Neural progenitor cell (in vitro differentiated cells): ENCODE results near the gene ADTRP. TPM values are rescaled to one million over a fixed set of nuclear protein-coding genes. Genes with fewer than 3 reads are reported as not detected.

Experiments used
- DNase-seq: peaks from one replicate; pipeline ENCODE4 v3.0.0-alpha.2; 2016; ENCODE audit warnings: low spot score
- H2AFZ ChIP-seq: fragments of 200-600 bp; sonication (generic); replicated peaks from 2 replicates; pipeline ENCODE4 v1.6.1; 2016; ENCODE audit warnings: antibody characterized with exemption
- H3F3A ChIP-seq: fragments of 200-600 bp; sonication (generic); 2 replicates; pipeline ENCODE4 v1.6.1; 2016; ENCODE audit warnings: antibody characterized with exemption, low read depth
- H3K27ac ChIP-seq: fragments of 200-600 bp; sonication (generic); 2 replicates; pipeline ENCODE4 v1.5.1; 2016; ENCODE audit warnings: mild to moderate bottlenecking
- H3K27me3 ChIP-seq: fragments of 200-600 bp; sonication (generic); 2 replicates; pipeline ENCODE4 v1.6.1; 2016; ENCODE audit warnings: mild to moderate bottlenecking, moderate library complexity
- H3K36me3 ChIP-seq: fragments of 200-600 bp; sonication (generic); 2 replicates; pipeline ENCODE4 v1.5.1; 2016
- H3K4me1 ChIP-seq: fragments of 200-600 bp; sonication (generic); 2 replicates; pipeline ENCODE4 v1.6.1; 2016; ENCODE audit warnings: mixed run types
- H3K4me2 ChIP-seq: fragments of 200-600 bp; sonication (generic); 2 replicates; pipeline ENCODE4 v1.6.1; 2016
- H3K4me3 ChIP-seq: fragments of 200-600 bp; sonication (generic); 2 replicates; pipeline ENCODE4 v1.5.1; 2016
- H3K79me2 ChIP-seq: fragments of 200-600 bp; sonication (generic); 2 replicates; pipeline ENCODE4 v1.6.1; 2016; ENCODE audit warnings: low read depth
- H3K9ac ChIP-seq: fragments of 200-600 bp; sonication (generic); 2 replicates; pipeline ENCODE4 v1.6.1; 2016
- H3K9me3 ChIP-seq: fragments of 200-600 bp; sonication (generic); 2 replicates; pipeline ENCODE4 v1.5.1; 2016; ENCODE audit warnings: low read depth
- H4K20me1 ChIP-seq: fragments of 200-600 bp; sonication (generic); 2 replicates; pipeline ENCODE4 v1.6.1; 2016; ENCODE audit warnings: low read depth
- H3K27ac Mint-ChIP-seq: 3 replicates; pipeline ENCODE4 v1.8.0; 2021; ENCODE audit warnings: mixed read lengths
- H3K27me3 Mint-ChIP-seq: 2 replicates; pipeline ENCODE4 v1.8.0; 2022; ENCODE audit warnings: low read depth, mild to moderate bottlenecking, inconsistent platforms, moderate library complexity, mixed read lengths; ENCODE audit not compliant: insufficient read depth
- H3K36me3 Mint-ChIP-seq: 3 replicates; pipeline ENCODE4 v1.8.0; 2021; ENCODE audit warnings: mixed read lengths
- H3K4me1 Mint-ChIP-seq: 3 replicates; pipeline ENCODE4 v1.8.0; 2021; ENCODE audit warnings: mixed read lengths
- H3K4me3 Mint-ChIP-seq: 3 replicates; pipeline ENCODE4 v1.8.0; 2021; ENCODE audit warnings: mild to moderate bottlenecking, moderate library complexity, mixed read lengths
- H3K9me3 Mint-ChIP-seq: 3 replicates; pipeline ENCODE4 v1.8.0; 2020; ENCODE audit warnings: mixed read lengths
- EZH2 ChIP-seq: fragments of 200-600 bp; sonication (generic); IDR thresholded peaks from 2 replicates; pipeline ENCODE4 v1.6.1; 2017; ENCODE audit warnings: antibody characterized with exemption, mild to moderate bottlenecking, moderate library complexity
- EZH2phosphoT487 ChIP-seq: fragments of 200-600 bp; sonication (generic); IDR thresholded peaks from 2 replicates; pipeline ENCODE4 v1.6.1; 2017; ENCODE audit warnings: antibody characterized with exemption
- total RNA-seq: library from RNA; depleted of rRNA; stranded (reverse); fragments of >200 nt; gene quantifications from 2 replicates; pipeline ENCODE4 v1.2.3, GENCODE V29; 2015; ENCODE audit warnings: low replicate concordance
- TF ChIP-seq, protein P1 (sequence below): fragments of 200-600 bp; sonication (generic); IDR thresholded peaks from 2 replicates; pipeline ENCODE4 v1.5.1; 2017; ENCODE audit warnings: antibody characterized with exemption, mild to moderate bottlenecking

ADTRP gene
- total RNA-seq, 1 donor from 2014 or later: not detected

DNA sequence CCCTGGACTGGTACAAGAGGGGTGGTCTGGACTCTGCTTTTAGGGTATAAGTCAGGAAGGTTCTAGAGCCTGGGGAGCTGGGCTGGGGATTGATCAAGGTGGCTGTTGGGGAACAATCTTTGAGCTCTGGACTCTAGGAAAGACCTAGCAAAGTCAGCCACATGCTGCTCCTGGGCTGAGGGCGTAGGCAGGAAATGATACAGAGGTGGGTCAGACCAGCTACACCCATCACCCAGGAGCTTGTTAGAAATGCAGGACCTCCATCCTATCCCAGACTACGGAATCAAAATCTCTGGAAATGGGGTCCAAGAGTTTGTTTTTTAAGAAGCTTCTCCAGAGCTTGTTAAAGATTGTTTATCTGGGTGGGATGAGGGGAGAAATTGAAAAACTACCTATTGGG lies 9.4 kb downstream of the ADTRP start:
- H3K4me1 Mint-ChIP-seq: peaks cover 27% of the 10 kb centered on the region
- no peaks in the 10 kb centered on the region for H3F3A ChIP-seq
- H3K9ac ChIP-seq: no peak overlapping the region
- H3K27me3 ChIP-seq: no peaks in the 10 kb centered on the region
- H4K20me1 ChIP-seq: no peaks in the 10 kb centered on the region
- no peaks in the 10 kb centered on the region for H3K9me3 ChIP-seq
- no peaks in the 10 kb centered on the region for H3K79me2 ChIP-seq
- no peak overlapping the region for H3K27ac ChIP-seq
- peaks cover 3% of the 10 kb centered on the region for H3K9me3 Mint-ChIP-seq
- no peak overlapping the region for H3K27ac Mint-ChIP-seq
- H2AFZ ChIP-seq: no peak overlapping the region
- no peak overlapping the region for H3K4me3 ChIP-seq
- H3K4me1 ChIP-seq: peaks cover 18% of the 10 kb centered on the region
- peaks cover 2% of the 10 kb centered on the region for H3K36me3 Mint-ChIP-seq
- H3K36me3 ChIP-seq: no peaks in the 10 kb centered on the region
- H3K4me2 ChIP-seq: no peak overlapping the region
- H3K4me3 Mint-ChIP-seq: no peak overlapping the region
- H3K27me3 Mint-ChIP-seq: peaks cover 11% of the 10 kb centered on the region
- no peak for DNase-seq
- TF ChIP-seq EZH2 (no peak), EZH2phosphoT487 (no peak)
- TF ChIP-seq, protein P1, sequence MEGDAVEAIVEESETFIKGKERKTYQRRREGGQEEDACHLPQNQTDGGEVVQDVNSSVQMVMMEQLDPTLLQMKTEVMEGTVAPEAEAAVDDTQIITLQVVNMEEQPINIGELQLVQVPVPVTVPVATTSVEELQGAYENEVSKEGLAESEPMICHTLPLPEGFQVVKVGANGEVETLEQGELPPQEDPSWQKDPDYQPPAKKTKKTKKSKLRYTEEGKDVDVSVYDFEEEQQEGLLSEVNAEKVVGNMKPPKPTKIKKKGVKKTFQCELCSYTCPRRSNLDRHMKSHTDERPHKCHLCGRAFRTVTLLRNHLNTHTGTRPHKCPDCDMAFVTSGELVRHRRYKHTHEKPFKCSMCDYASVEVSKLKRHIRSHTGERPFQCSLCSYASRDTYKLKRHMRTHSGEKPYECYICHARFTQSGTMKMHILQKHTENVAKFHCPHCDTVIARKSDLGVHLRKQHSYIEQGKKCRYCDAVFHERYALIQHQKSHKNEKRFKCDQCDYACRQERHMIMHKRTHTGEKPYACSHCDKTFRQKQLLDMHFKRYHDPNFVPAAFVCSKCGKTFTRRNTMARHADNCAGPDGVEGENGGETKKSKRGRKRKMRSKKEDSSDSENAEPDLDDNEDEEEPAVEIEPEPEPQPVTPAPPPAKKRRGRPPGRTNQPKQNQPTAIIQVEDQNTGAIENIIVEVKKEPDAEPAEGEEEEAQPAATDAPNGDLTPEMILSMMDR: no peak

DNA sequence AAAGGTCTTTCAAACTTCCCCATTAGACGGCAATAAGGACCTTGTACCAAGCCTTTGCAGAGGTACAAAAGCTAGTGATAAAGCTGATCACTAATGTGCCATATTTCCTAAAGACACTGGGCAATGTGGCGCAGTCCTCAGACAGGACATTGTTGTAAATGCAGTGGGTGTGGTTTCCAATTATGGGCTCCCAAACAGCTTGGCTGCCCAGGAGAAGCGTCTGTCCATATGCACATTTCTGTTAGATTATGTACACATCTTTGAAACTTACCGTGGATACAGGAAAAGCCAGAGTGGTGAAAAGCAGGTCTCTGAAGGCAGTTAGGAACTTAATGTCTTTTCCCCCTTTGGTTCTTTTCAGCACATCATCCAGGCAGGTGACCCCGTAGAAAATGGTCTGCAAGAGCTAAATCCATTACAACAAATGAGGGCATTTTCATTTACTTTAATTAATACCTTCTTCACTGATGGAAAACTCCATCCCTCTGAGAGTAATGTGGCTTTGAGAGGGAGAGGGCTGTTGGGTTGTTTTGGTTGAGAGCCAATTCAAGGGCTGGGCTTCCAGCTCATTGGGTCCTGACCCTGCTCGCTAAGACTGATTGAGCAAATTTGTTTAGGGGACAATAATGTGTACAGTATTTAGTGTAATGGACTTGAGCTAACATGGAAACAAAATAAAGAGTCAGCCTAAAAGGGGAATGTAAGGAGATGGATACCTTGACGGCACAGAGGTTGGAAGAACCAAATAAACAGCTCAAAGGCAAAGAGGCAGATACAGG lies 10.4 kb downstream of the ADTRP start:
- Histone ChIP-seq H3K27me3 (no peaks in the 10 kb centered on the region), H3K79me2 (no peaks in the 10 kb centered on the region), H3K4me2 (no peak overlapping the region), H3K9me3 (no peaks in the 10 kb centered on the region), H3K36me3 (no peaks in the 10 kb centered on the region), H4K20me1 (no peaks in the 10 kb centered on the region), H3K27ac (no peak overlapping the region), H3K4me1 (peaks cover 28% of the 10 kb centered on the region), H3K9ac (no peak overlapping the region), H3K4me3 (no peak overlapping the region), H3F3A (no peaks in the 10 kb centered on the region), H2AFZ (no peak overlapping the region)
- Mint-ChIP-seq H3K27me3 (peaks cover 11% of the 10 kb centered on the region), H3K4me1 (peaks cover 37% of the 10 kb centered on the region), H3K27ac (no peak overlapping the region), H3K4me3 (no peak overlapping the region), H3K36me3 (peaks cover 2% of the 10 kb centered on the region), H3K9me3 (peaks cover 3% of the 10 kb centered on the region)
- TF ChIP-seq EZH2phosphoT487 (no peak), EZH2 (no peak)
- TF ChIP-seq, protein P1: no peak
- no peak for DNase-seq

DNA sequence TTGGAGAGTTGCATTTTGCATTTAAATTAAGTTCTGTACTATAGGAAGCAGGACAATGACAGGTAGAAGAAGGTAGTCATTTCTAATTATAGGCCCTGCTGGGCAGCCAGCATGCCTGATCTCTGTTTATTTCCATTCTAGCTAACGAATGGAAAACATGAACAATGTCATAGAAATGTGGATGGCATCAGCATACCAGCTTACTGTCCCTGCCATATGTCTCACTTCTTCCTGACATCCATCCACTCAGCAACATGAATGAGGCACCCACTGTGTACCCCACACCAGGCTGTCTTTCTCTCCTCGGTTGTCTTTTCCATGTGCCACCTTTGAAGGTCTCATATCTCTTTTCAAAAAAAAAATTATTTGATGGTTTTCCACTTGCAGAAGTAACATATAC lies 11.1 kb downstream of the ADTRP start:
- Mint-ChIP-seq H3K9me3 (peaks cover 3% of the 10 kb centered on the region), H3K27ac (no peak overlapping the region), H3K27me3 (peaks cover 11% of the 10 kb centered on the region), H3K4me1 (peaks cover 39% of the 10 kb centered on the region), H3K4me3 (no peak overlapping the region), H3K36me3 (peaks cover 2% of the 10 kb centered on the region)
- Histone ChIP-seq H3K4me1 (peaks cover 31% of the 10 kb centered on the region), H4K20me1 (no peaks in the 10 kb centered on the region), H3K9ac (no peak overlapping the region), H3K27ac (no peak overlapping the region), H3K9me3 (no peaks in the 10 kb centered on the region), H3K36me3 (no peaks in the 10 kb centered on the region), H3F3A (no peaks in the 10 kb centered on the region), H3K27me3 (no peaks in the 10 kb centered on the region), H3K4me2 (no peak overlapping the region), H2AFZ (no peak overlapping the region), H3K4me3 (no peak overlapping the region), H3K79me2 (no peaks in the 10 kb centered on the region)
- TF ChIP-seq, protein P1: no peak
- no peak for TF ChIP-seq EZH2
- TF ChIP-seq EZH2phosphoT487: no peak
- DNase-seq: no peak
